Lower leg skin (tissue), 3 donors: ENCODE results near the gene RAB1A.

Experiments
- POLR2A ChIP-seq, 2 donors: fragments of 450-650 bp; IDR thresholded peaks; one replicate each; pipeline ENCODE4 v1.6.1; 2016 to 2017; ENCODE audit warnings: antibody characterized with exemption in 2 of 2, mild to moderate bottlenecking in 1 of 2, moderate library complexity in 1 of 2
- TF ChIP-seq, protein P1 (sequence below), 3 donors: fragments of 450-650 bp; IDR thresholded peaks; one replicate each; pipeline ENCODE4 v1.5.1; 2016; ENCODE audit warnings: antibody characterized with exemption in 3 of 3, mild to moderate bottlenecking in 3 of 3, moderate library complexity in 2 of 3

DNA sequence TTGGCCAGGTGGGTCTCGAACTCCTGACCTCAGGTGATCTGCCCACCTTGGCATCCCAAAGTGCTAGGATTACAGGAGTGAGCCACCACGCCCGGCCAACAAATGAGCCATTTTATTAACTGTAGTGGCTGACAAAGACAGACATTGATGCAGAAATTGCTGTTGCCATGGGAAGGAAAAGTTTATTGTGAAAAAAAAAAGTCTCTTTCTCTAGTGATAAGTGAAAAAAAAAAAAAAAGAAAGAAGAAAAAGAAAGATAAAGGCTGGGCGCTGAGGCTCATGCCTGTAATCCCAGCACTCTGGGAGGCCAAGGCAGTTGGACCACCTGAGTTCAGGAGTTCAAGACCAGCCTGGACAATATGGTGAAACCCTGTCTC lies 39.8 kb upstream of the RAB1A start:
- TF ChIP-seq, protein P1, sequence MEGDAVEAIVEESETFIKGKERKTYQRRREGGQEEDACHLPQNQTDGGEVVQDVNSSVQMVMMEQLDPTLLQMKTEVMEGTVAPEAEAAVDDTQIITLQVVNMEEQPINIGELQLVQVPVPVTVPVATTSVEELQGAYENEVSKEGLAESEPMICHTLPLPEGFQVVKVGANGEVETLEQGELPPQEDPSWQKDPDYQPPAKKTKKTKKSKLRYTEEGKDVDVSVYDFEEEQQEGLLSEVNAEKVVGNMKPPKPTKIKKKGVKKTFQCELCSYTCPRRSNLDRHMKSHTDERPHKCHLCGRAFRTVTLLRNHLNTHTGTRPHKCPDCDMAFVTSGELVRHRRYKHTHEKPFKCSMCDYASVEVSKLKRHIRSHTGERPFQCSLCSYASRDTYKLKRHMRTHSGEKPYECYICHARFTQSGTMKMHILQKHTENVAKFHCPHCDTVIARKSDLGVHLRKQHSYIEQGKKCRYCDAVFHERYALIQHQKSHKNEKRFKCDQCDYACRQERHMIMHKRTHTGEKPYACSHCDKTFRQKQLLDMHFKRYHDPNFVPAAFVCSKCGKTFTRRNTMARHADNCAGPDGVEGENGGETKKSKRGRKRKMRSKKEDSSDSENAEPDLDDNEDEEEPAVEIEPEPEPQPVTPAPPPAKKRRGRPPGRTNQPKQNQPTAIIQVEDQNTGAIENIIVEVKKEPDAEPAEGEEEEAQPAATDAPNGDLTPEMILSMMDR (IDR thresholded peaks at IDR 0.05) = no peak
- no peak for TF ChIP-seq POLR2A (IDR thresholded peaks at IDR 0.05)
